ENCODE results near the gene ZFP91. TPM values are rescaled to one million over a fixed set of nuclear protein-coding genes. Genes with fewer than 3 reads are reported as not detected.

ZFP91 gene
- total RNA-seq, 1 donor from 2014 or later, result 52.9 TPM

DNA sequence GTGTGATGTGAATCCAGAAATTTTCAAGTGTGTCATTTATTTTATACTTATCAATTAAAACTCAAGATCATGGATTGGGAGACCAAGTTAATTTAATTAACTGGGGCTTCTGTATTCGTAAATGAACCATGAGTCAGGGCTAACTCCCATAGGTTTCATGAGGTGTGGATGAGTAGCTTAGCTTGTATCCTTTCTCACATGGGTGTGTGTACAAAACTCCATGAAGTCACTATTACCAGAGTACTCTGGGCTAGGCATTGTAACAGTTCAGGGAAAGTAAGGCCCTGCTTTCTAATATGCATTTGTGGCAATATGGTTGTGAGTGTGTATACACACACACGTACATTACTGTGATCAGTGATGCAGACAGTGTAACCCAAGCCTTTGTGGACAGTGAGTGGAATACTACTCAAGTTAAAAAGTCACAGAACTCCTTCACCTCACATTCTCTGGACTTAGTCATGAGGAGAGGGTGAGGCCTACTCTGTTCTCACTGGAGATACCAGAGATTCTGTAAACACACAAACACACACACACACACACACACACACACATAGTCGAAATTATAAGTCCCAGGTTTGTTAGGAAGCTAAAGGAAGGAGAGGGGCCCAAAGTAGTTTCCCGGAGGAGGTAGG, 47.1 kb downstream of the ZFP91 start:
- Mint-ChIP-seq H3K27ac (no peak overlapping the region), H3K9me3 (no peaks in the 10 kb centered on the region), H3K27me3 (no peaks in the 10 kb centered on the region), H3K4me3 (no peak overlapping the region), H3K36me3 (ENCODE audit: low read depth) (peaks cover 39% of the 10 kb centered on the region), H3K4me1 (peaks cover 22% of the 10 kb centered on the region)
- intact Hi-C loops (cut with micrococcal nuclease), result no loop called here
- ChIA-PET CTCF (interaction anchor here (0.9 to 1.1 kb wide), 2 partner anchors 19 to 20 kb away, joined by 3 to 4 read pairs; no protein-coding TSS in a partner anchor), POLR2A (no interaction called here)
- ATAC-seq (ENCODE audit: low read depth) (no peak), DNase-seq (no peak)
- TF ChIP-seq, protein P1, sequence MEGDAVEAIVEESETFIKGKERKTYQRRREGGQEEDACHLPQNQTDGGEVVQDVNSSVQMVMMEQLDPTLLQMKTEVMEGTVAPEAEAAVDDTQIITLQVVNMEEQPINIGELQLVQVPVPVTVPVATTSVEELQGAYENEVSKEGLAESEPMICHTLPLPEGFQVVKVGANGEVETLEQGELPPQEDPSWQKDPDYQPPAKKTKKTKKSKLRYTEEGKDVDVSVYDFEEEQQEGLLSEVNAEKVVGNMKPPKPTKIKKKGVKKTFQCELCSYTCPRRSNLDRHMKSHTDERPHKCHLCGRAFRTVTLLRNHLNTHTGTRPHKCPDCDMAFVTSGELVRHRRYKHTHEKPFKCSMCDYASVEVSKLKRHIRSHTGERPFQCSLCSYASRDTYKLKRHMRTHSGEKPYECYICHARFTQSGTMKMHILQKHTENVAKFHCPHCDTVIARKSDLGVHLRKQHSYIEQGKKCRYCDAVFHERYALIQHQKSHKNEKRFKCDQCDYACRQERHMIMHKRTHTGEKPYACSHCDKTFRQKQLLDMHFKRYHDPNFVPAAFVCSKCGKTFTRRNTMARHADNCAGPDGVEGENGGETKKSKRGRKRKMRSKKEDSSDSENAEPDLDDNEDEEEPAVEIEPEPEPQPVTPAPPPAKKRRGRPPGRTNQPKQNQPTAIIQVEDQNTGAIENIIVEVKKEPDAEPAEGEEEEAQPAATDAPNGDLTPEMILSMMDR (IDR thresholded peaks at IDR 0.05), result no peak

DNA sequence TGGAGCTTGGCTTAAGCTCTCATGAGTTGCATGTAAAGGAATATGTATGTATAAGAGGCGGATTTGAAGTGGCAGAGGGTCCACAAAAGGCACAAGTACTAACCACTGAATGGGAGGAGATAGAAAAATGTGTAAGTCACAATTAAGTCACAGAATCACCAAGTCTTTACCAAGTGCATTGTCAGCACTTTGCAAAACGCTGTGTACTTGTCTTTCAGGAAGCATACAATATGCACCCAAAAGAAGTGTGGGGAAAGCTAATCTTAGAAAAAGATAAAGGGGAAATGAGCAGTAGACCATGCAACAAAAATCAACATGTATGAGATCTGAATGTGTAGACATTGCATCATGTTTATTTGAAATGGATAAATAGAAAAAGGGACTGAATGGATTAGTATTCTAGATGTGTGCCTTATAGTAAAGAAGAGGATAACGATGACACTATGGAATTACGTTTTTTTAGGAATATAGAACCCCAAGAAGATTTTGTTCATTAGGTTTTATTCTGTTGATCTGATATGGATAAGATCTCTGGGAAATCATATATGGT, 48.1 kb downstream of the ZFP91 start:
- Mint-ChIP-seq H3K27me3 (no peaks in the 10 kb centered on the region), H3K4me1 (peaks cover 22% of the 10 kb centered on the region), H3K9me3 (no peaks in the 10 kb centered on the region), H3K36me3 (ENCODE audit: low read depth) (peaks cover 35% of the 10 kb centered on the region), H3K27ac (peak overlapping the region; percentile 4), H3K4me3 (no peak overlapping the region)
- ChIA-PET POLR2A (interaction anchor here (1.0 kb wide), 1 partner anchor 48 kb away, joined by 5 read pairs; the partner anchor contains the start of gene ZFP91), CTCF (interaction anchor here (0.9 to 4.9 kb wide), 3 partner anchors 19 to 59 kb away, joined by 3 to 63 read pairs (median 4); no protein-coding TSS in a partner anchor)
- DNase-seq, result no peak
- no peak for ATAC-seq (ENCODE audit: low read depth)
- TF ChIP-seq, protein P1 (IDR thresholded peaks at IDR 0.05), result no peak
- intact Hi-C loops (cut with micrococcal nuclease), result no loop called here

DNA sequence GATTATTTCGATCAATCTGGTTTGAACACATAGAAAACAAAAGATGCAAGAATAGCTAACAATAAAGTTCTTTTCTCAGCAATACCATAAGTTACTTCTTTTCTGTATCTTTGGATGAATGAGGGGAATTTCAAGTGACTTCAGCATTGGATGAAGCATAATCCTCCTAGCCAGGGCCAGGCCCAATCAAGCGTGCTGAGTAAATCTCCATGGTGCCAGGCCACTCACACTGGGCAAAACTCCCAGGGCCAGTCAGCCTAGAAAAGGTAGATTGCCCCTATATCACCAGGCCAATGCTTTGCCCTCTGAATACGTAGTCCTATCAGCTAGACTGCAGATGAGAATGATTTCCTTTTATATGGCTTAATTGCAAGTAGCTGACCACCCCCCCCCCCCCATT, 49.6 kb downstream of the ZFP91 start:
- TF ChIP-seq, protein P1 (IDR thresholded peaks at IDR 0.05), result no peak
- H3K4me3 Mint-ChIP-seq, result no peak overlapping the region
- intact Hi-C loops (cut with micrococcal nuclease), result no loop called here
- DNase-seq (no peak), ATAC-seq (ENCODE audit: low read depth) (no peak)
- ChIA-PET POLR2A (interaction anchor here (1.9 to 2.7 kb wide), 2 partner anchors 51 to 61 kb away, joined by 9 to 10 read pairs; no protein-coding TSS in a partner anchor), CTCF (interaction anchor here (1.4 to 4.9 kb wide), 4 partner anchors 16 to 828 kb away, joined by 3 to 63 read pairs (median 8); no protein-coding TSS in a partner anchor)
- H3K9me3 Mint-ChIP-seq, result no peaks in the 10 kb centered on the region
- H3K4me1 Mint-ChIP-seq, result peaks cover 22% of the 10 kb centered on the region
- H3K36me3 Mint-ChIP-seq (ENCODE audit: low read depth), result peaks cover 21% of the 10 kb centered on the region
- H3K27me3 Mint-ChIP-seq, result no peaks in the 10 kb centered on the region
- H3K27ac Mint-ChIP-seq, result no peak overlapping the region

DNA sequence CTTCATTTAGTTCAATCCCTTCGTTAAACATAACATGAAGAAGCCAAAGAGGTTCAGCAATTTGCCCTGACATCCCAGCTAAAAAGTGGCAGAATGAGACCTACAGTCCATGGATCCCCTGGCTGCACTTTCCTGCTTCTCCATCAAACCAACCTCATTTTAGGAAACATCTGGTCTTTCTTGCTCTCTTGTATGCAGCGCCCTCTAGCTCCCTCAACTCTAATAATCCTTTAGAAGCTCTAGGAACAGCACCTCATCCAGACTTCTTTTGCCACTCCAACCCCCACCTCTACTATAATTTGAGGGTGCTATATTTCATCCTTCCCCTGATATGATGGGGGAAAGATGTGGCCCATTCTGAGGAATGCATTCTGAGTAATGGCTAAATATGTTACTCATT, 51.0 kb downstream of the ZFP91 start:
- Mint-ChIP-seq H3K27ac (no peak overlapping the region), H3K9me3 (no peaks in the 10 kb centered on the region), H3K4me1 (peaks cover 22% of the 10 kb centered on the region), H3K27me3 (no peaks in the 10 kb centered on the region), H3K36me3 (ENCODE audit: low read depth) (peaks cover 9% of the 10 kb centered on the region), H3K4me3 (no peak overlapping the region)
- no peak for DNase-seq
- ChIA-PET CTCF (interaction anchor here (0.6 to 4.9 kb wide), 20 partner anchors 9 to 528 kb away, joined by 3 to 63 read pairs (median 4); no protein-coding TSS in a partner anchor), POLR2A (interaction anchor here (0.7 to 2.7 kb wide), 4 partner anchors 24 to 62 kb away, joined by 3 to 10 read pairs (median 6); partner anchors contain the start of gene LPXN)
- intact Hi-C loops (cut with micrococcal nuclease), result loop anchor here (1.0 kb wide), 1 partner anchor 62 kb away; no protein-coding TSS in a partner anchor
- TF ChIP-seq, protein P1 (IDR thresholded peaks at IDR 0.05), result no peak
- no peak for ATAC-seq (ENCODE audit: low read depth)

DNA sequence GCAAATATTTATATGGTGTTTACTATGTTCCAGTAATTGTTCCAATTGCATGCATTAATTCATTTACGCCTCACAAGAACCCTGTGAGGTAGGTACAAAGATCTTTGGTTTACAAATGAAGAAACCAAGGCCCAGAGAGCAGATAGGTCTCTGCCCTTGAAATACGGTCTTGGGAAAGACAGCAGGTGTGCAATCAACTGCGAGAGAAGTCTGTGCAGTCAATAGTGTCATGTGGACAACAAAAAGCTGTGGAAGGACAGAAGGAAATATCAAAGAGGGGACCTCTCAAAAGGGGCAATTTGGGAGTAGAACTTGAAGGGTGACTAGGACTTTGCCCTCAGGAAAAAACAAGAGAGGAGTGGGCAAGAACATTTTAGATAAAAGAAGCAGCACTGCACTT, 52.5 kb downstream of the ZFP91 start:
- Mint-ChIP-seq H3K27me3 (no peaks in the 10 kb centered on the region), H3K36me3 (ENCODE audit: low read depth) (peaks cover 4% of the 10 kb centered on the region), H3K4me3 (no peak overlapping the region), H3K27ac (no peak overlapping the region), H3K9me3 (no peaks in the 10 kb centered on the region), H3K4me1 (peaks cover 18% of the 10 kb centered on the region)
- TF ChIP-seq, protein P1 (IDR thresholded peaks at IDR 0.05), result no peak
- CTCF ChIA-PET, result interaction anchor here (1.6 kb wide), 1 partner anchor 63 kb away, joined by 4 read pairs; no protein-coding TSS in a partner anchor
- intact Hi-C loops (cut with micrococcal nuclease), result no loop called here
- POLR2A ChIA-PET, result no interaction called here
- ATAC-seq (ENCODE audit: low read depth) (no peak), DNase-seq (no peak)
